Subcutaneous abdominal adipose tissue (tissue), 5 donors: ENCODE results near the gene PCGF5.
"Not testable (repeated sequence)": the region's sequence is repeated elsewhere in the genome, so short reads cannot be mapped to it uniquely, and the experiment has no call there.

Experiments
- H3K27ac ChIP-seq: one replicate; pipeline ENCODE4 v1.7.0; 2013; ENCODE audit warnings: low read depth, mild to moderate bottlenecking, inconsistent platforms, low read length, moderate library complexity
- H3K27me3 ChIP-seq, 5 donors: one replicate each; pipeline ENCODE4 v1.7.0; 2013; ENCODE audit warnings: low read length in 5 of 5, inconsistent platforms in 1 of 5; ENCODE audit not compliant: control insufficient read depth in 5 of 5, insufficient read depth in 4 of 5
- H3K36me3 ChIP-seq, 5 donors: one replicate each; pipeline ENCODE4 v1.7.0; 2013; ENCODE audit warnings: low read length in 5 of 5; ENCODE audit not compliant: control insufficient read depth in 5 of 5, insufficient read depth in 5 of 5
- H3K4me1 ChIP-seq, 5 donors: one replicate each; pipeline ENCODE4 v1.7.0; 2013; ENCODE audit warnings: low read length in 5 of 5, mild to moderate bottlenecking in 3 of 5, moderate library complexity in 1 of 5; ENCODE audit not compliant: control insufficient read depth in 5 of 5, insufficient read depth in 5 of 5
- H3K4me3 ChIP-seq, 5 donors: one replicate each; pipeline ENCODE4 v1.7.0; 2013; ENCODE audit warnings: low read length in 5 of 5, low read depth in 1 of 5
- H3K9ac ChIP-seq, 5 donors: one replicate each; pipeline ENCODE4 v1.7.0; 2013; ENCODE audit warnings: low read length in 5 of 5, mild to moderate bottlenecking in 4 of 5, moderate library complexity in 3 of 5
- H3K9me3 ChIP-seq, 5 donors: one replicate each; pipeline ENCODE4 v1.7.0; 2013; ENCODE audit warnings: low read length in 5 of 5; ENCODE audit not compliant: control insufficient read depth in 5 of 5
- donor health status: healthy.
- donor health status: healthy.
- donor health status: healthy.
- donor health status: healthy.
- donor health status: healthy.

PCGF5 gene

DNA sequence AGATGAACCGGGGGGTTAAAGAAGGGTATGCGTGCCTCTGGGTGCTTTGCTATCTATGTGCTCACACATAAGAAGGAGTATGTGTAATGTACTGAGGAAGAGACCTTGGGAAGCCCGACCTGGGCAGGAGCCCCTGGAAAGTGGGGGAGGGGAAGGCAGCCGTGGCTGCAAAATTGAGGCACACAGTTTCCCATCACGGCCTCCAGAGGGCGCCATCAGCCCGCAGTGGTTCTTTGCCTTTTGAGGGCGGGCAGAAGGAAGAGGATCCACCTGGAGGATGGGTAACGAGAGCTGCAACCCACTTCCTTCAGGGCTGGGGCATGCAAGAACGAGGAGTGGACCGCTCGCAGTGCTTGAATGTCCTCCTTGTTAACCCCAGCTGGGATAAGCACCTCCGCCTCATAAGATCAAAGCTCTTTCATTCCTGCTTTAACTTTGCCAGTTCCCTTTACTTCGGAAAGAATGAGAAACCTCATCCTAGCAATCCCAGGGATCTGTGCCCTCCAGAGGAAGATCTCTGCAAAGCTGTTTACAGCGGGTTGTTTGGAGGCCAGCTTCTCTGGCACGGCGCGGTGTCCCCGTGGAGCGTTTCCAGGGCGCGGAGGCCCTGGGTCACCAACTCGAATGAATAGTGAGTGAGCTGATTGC is 77.9 kb downstream of the PCGF5 start:
- H3K9me3 ChIP-seq, result no peaks in the 10 kb centered on the region
- H3K27me3 ChIP-seq, result no peaks in the 10 kb centered on the region
- peaks cover 0 to 11% (median 7%) of the 10 kb centered on the region in 5 donors for H3K4me1 ChIP-seq
- H3K36me3 ChIP-seq, result no peaks in the 10 kb centered on the region
- no peak overlapping the region for H3K27ac ChIP-seq
- H3K9ac ChIP-seq, result no peak overlapping the region
- H3K4me3 ChIP-seq, result peak overlapping the region; percentile 44 to 64 (median 60)

- Histone ChIP-seq H3K27me3 (no peaks in the 10 kb centered on the region), H3K4me1 (peaks cover 0 to 11% (median 7%) of the 10 kb centered on the region in 5 donors), H3K9me3 (no peaks in the 10 kb centered on the region), H3K36me3 (no peaks in the 10 kb centered on the region), H3K4me3 (no peak overlapping the region), H3K27ac (no peak overlapping the region), H3K9ac (no peak overlapping the region)
These were observed 79.6 kb downstream of the PCGF5 start for GRCh38 chr10:91299999-91300575.

DNA sequence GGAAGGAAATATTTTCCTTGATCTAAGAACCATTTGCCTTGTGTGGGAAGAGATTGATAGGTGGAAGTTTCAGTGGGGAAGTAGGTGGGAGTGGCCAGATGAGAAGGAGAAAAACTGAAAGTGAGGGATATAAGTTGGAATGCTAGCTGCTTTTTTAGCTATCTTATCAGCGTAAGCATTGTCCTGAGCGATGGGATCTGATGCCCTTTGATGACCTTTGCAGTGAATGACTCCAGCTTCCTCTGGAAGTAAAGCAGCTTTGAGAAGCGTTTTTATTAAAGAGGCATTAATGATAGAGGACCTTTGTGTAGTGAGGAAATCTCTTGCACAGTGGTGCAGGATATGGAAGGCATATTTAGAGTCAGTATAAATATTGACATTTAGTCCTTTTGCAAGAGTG is 82.5 kb downstream of the PCGF5 start:
- not testable (repeated sequence) for H3K4me3 ChIP-seq, H3K36me3 ChIP-seq, H3K27me3 ChIP-seq, H3K9ac ChIP-seq, H3K9me3 ChIP-seq, H3K27ac ChIP-seq, H3K4me1 ChIP-seq

- not testable (repeated sequence) for H3K4me1 ChIP-seq, H3K27ac ChIP-seq, H3K4me3 ChIP-seq, H3K9me3 ChIP-seq, H3K36me3 ChIP-seq, H3K9ac ChIP-seq, H3K27me3 ChIP-seq
These were observed 85.5 kb downstream of the PCGF5 start for GRCh38 chr10:91305979-91306378.

DNA sequence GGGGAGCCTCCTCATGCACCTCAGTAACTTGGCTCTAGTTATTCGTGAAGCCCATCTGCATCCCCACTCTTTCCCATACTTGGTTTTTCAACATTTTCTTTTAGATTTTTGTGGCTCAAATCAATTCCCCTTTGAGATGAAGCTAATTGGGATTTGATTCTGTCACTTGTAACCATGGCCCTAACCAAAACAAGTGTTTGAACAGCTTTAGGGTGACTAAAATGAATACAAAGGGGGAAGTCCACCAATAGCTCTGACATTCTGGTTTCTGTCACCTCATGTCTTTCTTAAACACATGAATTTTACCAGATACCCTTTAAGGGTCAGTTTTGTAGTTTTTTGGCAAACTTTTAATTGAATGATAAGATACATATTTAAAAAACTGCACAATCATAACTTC is 87.0 kb downstream of the PCGF5 start:
- Histone ChIP-seq H3K27me3 (no peaks in the 10 kb centered on the region), H3K9me3 (no peaks in the 10 kb centered on the region), H3K4me1 (no peaks in the 10 kb centered on the region), H3K4me3 (no peak overlapping the region), H3K9ac (no peak overlapping the region), H3K27ac (no peak overlapping the region), H3K36me3 (no peaks in the 10 kb centered on the region)

DNA sequence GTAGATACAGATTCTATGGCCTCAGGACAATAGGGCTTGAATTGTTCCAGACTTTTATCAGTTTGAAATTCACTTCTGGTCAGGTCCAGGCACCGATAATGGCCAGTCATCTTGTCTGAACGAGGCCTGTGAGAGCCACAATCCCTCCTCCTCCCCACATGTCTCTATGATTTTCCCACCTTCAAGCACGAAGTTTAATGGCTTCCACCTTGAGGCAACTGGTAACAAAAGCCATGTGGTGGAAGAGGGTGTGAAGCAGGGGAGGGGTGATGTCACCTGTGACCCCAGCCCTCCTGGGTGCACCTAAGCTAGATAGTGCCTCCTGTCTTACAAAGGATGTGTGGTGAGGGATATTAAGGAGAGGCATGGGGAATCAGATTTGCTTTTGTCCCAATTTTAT is 89.2 kb downstream of the PCGF5 start:
- Histone ChIP-seq H3K4me3 (no peak overlapping the region), H3K27ac (no peak overlapping the region), H3K36me3 (no peaks in the 10 kb centered on the region), H3K9ac (no peak overlapping the region), H3K27me3 (peaks cover 0 to 3% (median 0%) of the 10 kb centered on the region in 5 donors), H3K9me3 (no peaks in the 10 kb centered on the region), H3K4me1 (no peaks in the 10 kb centered on the region)

DNA sequence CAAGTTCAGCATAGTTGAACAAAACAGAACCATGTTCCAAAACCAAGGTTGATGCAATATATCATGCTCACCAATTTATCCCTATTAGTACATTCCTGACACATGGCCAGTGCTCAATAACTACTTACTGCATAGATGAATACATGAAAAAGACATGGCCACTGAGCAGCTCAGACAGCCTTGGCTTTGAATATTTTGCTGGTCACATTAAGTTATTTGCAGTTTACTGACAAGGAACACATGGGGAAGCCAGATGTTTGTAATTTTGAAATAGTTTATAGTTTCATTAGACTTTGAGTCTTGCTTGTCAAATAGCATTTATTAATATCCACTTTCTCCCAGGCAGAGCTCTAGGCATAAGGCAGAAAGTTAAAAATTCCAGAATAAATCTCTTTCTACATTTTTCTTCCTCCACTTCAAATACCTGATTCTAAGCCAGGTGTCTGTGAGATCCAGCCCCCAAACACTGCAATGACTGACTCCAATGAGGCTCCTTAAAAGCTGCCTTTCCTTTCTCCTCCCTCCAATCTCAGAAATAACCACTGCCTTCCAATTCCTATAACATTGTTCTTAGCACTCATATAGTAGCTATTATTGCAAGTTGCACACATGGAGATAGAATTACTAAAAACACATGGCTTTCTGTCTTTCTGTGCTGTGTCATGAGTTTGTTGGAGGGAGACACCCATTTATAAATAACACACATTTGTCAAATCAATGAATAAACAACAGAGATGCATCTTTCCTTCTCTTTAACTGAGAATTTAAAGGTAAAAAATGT is 91.3 kb downstream of the PCGF5 start:
- H3K9me3 ChIP-seq, result no peaks in the 10 kb centered on the region
- H3K4me3 ChIP-seq, result no peak overlapping the region
- no peaks in the 10 kb centered on the region for H3K36me3 ChIP-seq
- no peak overlapping the region for H3K9ac ChIP-seq
- no peak overlapping the region for H3K27ac ChIP-seq
- no peaks in the 10 kb centered on the region for H3K4me1 ChIP-seq
- peaks cover 0 to 3% (median 0%) of the 10 kb centered on the region in 5 donors for H3K27me3 ChIP-seq

DNA sequence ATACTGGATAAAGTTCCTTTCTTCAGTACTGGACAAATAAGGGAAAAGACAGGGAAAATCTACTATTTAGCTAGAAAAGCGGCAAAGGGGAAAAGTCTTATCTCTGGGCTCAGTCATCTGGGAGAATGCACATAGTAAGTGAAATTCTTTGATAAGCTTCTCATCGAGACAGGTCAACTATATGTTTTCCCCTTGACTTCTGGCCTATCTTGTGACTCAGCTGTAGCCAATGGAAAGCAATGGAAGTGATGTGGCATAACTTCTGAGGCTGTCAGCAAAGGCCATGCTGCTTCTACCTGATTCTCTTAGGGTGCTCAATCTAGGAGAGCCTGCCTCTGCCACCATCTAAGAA is 91.9 kb downstream of the PCGF5 start:
- Histone ChIP-seq H3K9ac (no peak overlapping the region), H3K27ac (no peak overlapping the region), H3K4me1 (no peaks in the 10 kb centered on the region), H3K9me3 (no peaks in the 10 kb centered on the region), H3K27me3 (peaks cover 0 to 3% (median 0%) of the 10 kb centered on the region in 5 donors), H3K4me3 (no peak overlapping the region), H3K36me3 (no peaks in the 10 kb centered on the region)

- Histone ChIP-seq H3K36me3 (no peaks in the 10 kb centered on the region), H3K9ac (no peak overlapping the region), H3K27ac (no peak overlapping the region), H3K9me3 (no peaks in the 10 kb centered on the region), H3K4me1 (no peaks in the 10 kb centered on the region), H3K27me3 (peaks cover 0 to 3% (median 0%) of the 10 kb centered on the region in 5 donors), H3K4me3 (no peak overlapping the region)
These were observed 93.5 kb downstream of the PCGF5 start for GRCh38 chr10:91313796-91314485.

GRCh38 chr10:91316486-91316885 is 96.0 kb downstream of the PCGF5 start:
- Histone ChIP-seq H3K36me3 (no peaks in the 10 kb centered on the region), H3K4me3 (no peak overlapping the region), H3K9me3 (no peaks in the 10 kb centered on the region), H3K27me3 (peaks cover 0 to 3% (median 0%) of the 10 kb centered on the region in 5 donors), H3K9ac (no peak overlapping the region), H3K27ac (no peak overlapping the region), H3K4me1 (no peaks in the 10 kb centered on the region)
